HT-29 (cell line): ENCODE results near the gene ADAP1. TPM values are rescaled to one million over a fixed set of nuclear protein-coding genes. Genes with fewer than 3 reads are reported as not detected.

Experiments used
- DNase-seq: peaks from one replicate; pipeline ENCODE4 v3.0.0-alpha.2; 2015; ENCODE audit warnings: low spot score
- total RNA-seq: library from RNA; depleted of rRNA; stranded (reverse); fragments of >200 nt; shearing (Covaris generic); gene quantifications from 2 replicates; pipeline ENCODE4 v1.2.3, GENCODE V29; 2014

Gene ADAP1
- total RNA-seq, 1 experiment from 2014 or later = 538 TPM

- peak; percentile 96 for DNase-seq
Observed at GRCh38 chr7:923108-924041, 31.1 kb downstream of the ADAP1 start.

- peak; percentile 29 for DNase-seq
Observed at GRCh38 chr7:922334-923107, 32.0 kb downstream of the ADAP1 start.

GRCh38 chr7:921581-922333 lies 32.7 kb downstream of the ADAP1 start:
- DNase-seq = no peak

GRCh38 chr7:921071-921461 lies 33.4 kb downstream of the ADAP1 start:
- no peak for DNase-seq

- DNase-seq = peak; percentile 88
Observed at GRCh38 chr7:920351-921070, 34.0 kb downstream of the ADAP1 start.

GRCh38 chr7:919924-920341 lies 34.5 kb downstream of the ADAP1 start:
- DNase-seq = peak; percentile 75

- DNase-seq = no peak
Observed at GRCh38 chr7:919114-919442, 35.4 kb downstream of the ADAP1 start.

- no peak for DNase-seq
Observed at GRCh38 chr7:918441-919113, 35.9 kb downstream of the ADAP1 start.

GRCh38 chr7:918118-918425 lies 36.4 kb downstream of the ADAP1 start:
- DNase-seq = no peak

- DNase-seq = peak; percentile 37
Observed at GRCh38 chr7:917255-918117, 37.0 kb downstream of the ADAP1 start.

GRCh38 chr7:916291-916941 lies 38.1 kb downstream of the ADAP1 start:
- DNase-seq = peak; percentile 90

GRCh38 chr7:915291-916218 lies 38.9 kb downstream of the ADAP1 start:
- DNase-seq = peak; percentile 69

GRCh38 chr7:914521-915194 lies 39.8 kb downstream of the ADAP1 start:
- peak; percentile 67 for DNase-seq

- DNase-seq = peak; percentile 98
Observed at GRCh38 chr7:913736-914520, 40.6 kb downstream of the ADAP1 start.

- DNase-seq = no peak
Observed at GRCh38 chr7:911791-912480, 42.5 kb downstream of the ADAP1 start.

- no peak for DNase-seq
Observed at GRCh38 chr7:910931-911431, 43.5 kb downstream of the ADAP1 start.
